Stimulated activated naive CD8-positive, alpha-beta T cell treated with anti-CD3 and anti-CD28 coated beads, Interleukin-15, amount 100 ng/mL, for 72 hours (primary cell): Measurements from ENCODE around the gene THOC1.
A peak's percentile ranks its signal among the peaks of the same experiment; 100 is the strongest.

ENCODE experiments used
- ATAC-seq: fragments of 150-1000 bp; cut with Tn5 transposase; 2 replicates; pipeline ENCODE4 v1.10.0; 2021; ENCODE audit warnings: mild to moderate bottlenecking, moderate library complexity
- DNase-seq, 2 donors: peaks; one replicate each; pipeline ENCODE4 v3.0.0; 2021 to 2022
- H3K27ac Mint-ChIP-seq, 2 donors: one replicate each; pipeline ENCODE4 v1.8.0; 2022; ENCODE audit warnings: mild to moderate bottlenecking in 2 of 2, mixed read lengths in 2 of 2, moderate library complexity in 2 of 2
- H3K27me3 Mint-ChIP-seq: one replicate; pipeline ENCODE4 v1.8.0; 2022; ENCODE audit warnings: mixed read lengths
- H3K4me1 Mint-ChIP-seq: one replicate; pipeline ENCODE4 v1.8.0; 2022; ENCODE audit warnings: mild to moderate bottlenecking, mixed read lengths
- H3K4me3 Mint-ChIP-seq, 2 donors: one replicate each; pipeline ENCODE4 v1.8.0; 2022; ENCODE audit warnings: mild to moderate bottlenecking in 2 of 2, mixed read lengths in 2 of 2, moderate library complexity in 1 of 2
- H3K9me3 Mint-ChIP-seq, 2 donors: one replicate each; pipeline ENCODE4 v1.8.0; 2022; ENCODE audit warnings: mixed read lengths in 2 of 2

The THOC1 gene

GRCh38 chr18:253121-253520 is 14.7 kb downstream of the THOC1 start:
- no peaks in the 10 kb centered on the region for H3K27me3 Mint-ChIP-seq
- ATAC-seq (no peak), DNase-seq (no peak)
- H3K4me3 Mint-ChIP-seq: no peak overlapping the region
- peaks cover 7% of the 10 kb centered on the region for H3K4me1 Mint-ChIP-seq
- H3K27ac Mint-ChIP-seq: no peak overlapping the region
- no peaks in the 10 kb centered on the region for H3K9me3 Mint-ChIP-seq

GRCh38 chr18:251572-251971 is 16.3 kb downstream of the THOC1 start:
- no peaks in the 10 kb centered on the region for H3K9me3 Mint-ChIP-seq
- no peaks in the 10 kb centered on the region for H3K27me3 Mint-ChIP-seq
- ATAC-seq (no peak), DNase-seq (no peak)
- no peak overlapping the region for H3K27ac Mint-ChIP-seq
- no peak overlapping the region for H3K4me3 Mint-ChIP-seq
- no peaks in the 10 kb centered on the region for H3K4me1 Mint-ChIP-seq

GRCh38 chr18:250685-251084 is 17.2 kb downstream of the THOC1 start:
- Mint-ChIP-seq H3K9me3 (no peaks in the 10 kb centered on the region), H3K4me1 (no peaks in the 10 kb centered on the region), H3K27ac (no peak overlapping the region), H3K4me3 (no peak overlapping the region), H3K27me3 (no peaks in the 10 kb centered on the region)
- DNase-seq (no peak), ATAC-seq (no peak)

GRCh38 chr18:248053-248452 is 19.8 kb downstream of the THOC1 start:
- Mint-ChIP-seq H3K27me3 (no peaks in the 10 kb centered on the region), H3K4me3 (no peak overlapping the region)

GRCh38 chr18:245282-245847 is 22.5 kb downstream of the THOC1 start:
- Mint-ChIP-seq H3K9me3 (no peaks in the 10 kb centered on the region), H3K4me1 (no peaks in the 10 kb centered on the region), H3K27ac (peak overlapping the region in 1 of 2 donors; percentile 10), H3K27me3 (no peaks in the 10 kb centered on the region), H3K4me3 (no peak overlapping the region)
- DNase-seq (no peak), ATAC-seq (no peak)

More at GRCh38 chr18:248053-248452, 19.8 kb downstream of the THOC1 start:
- H3K27ac Mint-ChIP-seq: no peak overlapping the region
- no peak for ATAC-seq
- no peaks in the 10 kb centered on the region for H3K4me1 Mint-ChIP-seq
- no peak for DNase-seq
- H3K9me3 Mint-ChIP-seq: no peaks in the 10 kb centered on the region

- Mint-ChIP-seq H3K27ac (peak overlapping the region in 1 of 2 donors; percentile 86), H3K4me3 (no peak overlapping the region), H3K27me3 (no peaks in the 10 kb centered on the region), H3K9me3 (no peaks in the 10 kb centered on the region), H3K4me1 (no peaks in the 10 kb centered on the region)
- DNase-seq (no peak), ATAC-seq (no peak)
These were observed 27.7 kb downstream of the THOC1 start for GRCh38 chr18:240175-240574.

- no peaks in the 10 kb centered on the region for H3K27me3 Mint-ChIP-seq
- no peak overlapping the region for H3K4me3 Mint-ChIP-seq
- no peaks in the 10 kb centered on the region for H3K4me1 Mint-ChIP-seq
- DNase-seq (no peak), ATAC-seq (no peak)
- H3K27ac Mint-ChIP-seq: no peak overlapping the region
- H3K9me3 Mint-ChIP-seq: no peaks in the 10 kb centered on the region
These were observed 36.3 kb downstream of the THOC1 start for GRCh38 chr18:231563-231962.

- DNase-seq (no peak), ATAC-seq (no peak)
- Mint-ChIP-seq H3K27ac (no peak overlapping the region), H3K4me3 (no peak overlapping the region), H3K4me1 (no peaks in the 10 kb centered on the region), H3K27me3 (no peaks in the 10 kb centered on the region), H3K9me3 (no peaks in the 10 kb centered on the region)
These were observed 39.3 kb downstream of the THOC1 start for GRCh38 chr18:228586-228985.

GRCh38 chr18:227902-228301 is 39.9 kb downstream of the THOC1 start:
- Mint-ChIP-seq H3K27me3 (no peaks in the 10 kb centered on the region), H3K4me3 (no peak overlapping the region), H3K4me1 (no peaks in the 10 kb centered on the region), H3K9me3 (no peaks in the 10 kb centered on the region), H3K27ac (peak overlapping the region in 1 of 2 donors; percentile 2)
- DNase-seq (no peak), ATAC-seq (no peak)

- DNase-seq: no peak
- Mint-ChIP-seq H3K9me3 (no peaks in the 10 kb centered on the region), H3K27ac (peak overlapping the region in 1 of 2 donors; percentile 14), H3K27me3 (no peaks in the 10 kb centered on the region), H3K4me3 (no peak overlapping the region), H3K4me1 (no peaks in the 10 kb centered on the region)
- no peak for ATAC-seq
These were observed 40.5 kb downstream of the THOC1 start for GRCh38 chr18:227374-227773.

- Mint-ChIP-seq H3K9me3 (no peaks in the 10 kb centered on the region), H3K4me1 (no peaks in the 10 kb centered on the region), H3K27me3 (no peaks in the 10 kb centered on the region), H3K27ac (peak overlapping the region in 1 of 2 donors; percentile 29), H3K4me3 (no peak overlapping the region)
- DNase-seq: no peak
- no peak for ATAC-seq
These were observed 42.1 kb downstream of the THOC1 start for GRCh38 chr18:225745-226144.

- no peaks in the 10 kb centered on the region for H3K9me3 Mint-ChIP-seq
- no peaks in the 10 kb centered on the region for H3K27me3 Mint-ChIP-seq
- DNase-seq: no peak
- peaks cover 5% of the 10 kb centered on the region for H3K4me1 Mint-ChIP-seq
- H3K4me3 Mint-ChIP-seq: no peak overlapping the region
- no peak for ATAC-seq
- no peak overlapping the region for H3K27ac Mint-ChIP-seq
These were observed 47.1 kb downstream of the THOC1 start for GRCh38 chr18:220708-221107.

- H3K4me1 Mint-ChIP-seq: peaks cover 5% of the 10 kb centered on the region
- DNase-seq: no peak
- H3K9me3 Mint-ChIP-seq: no peaks in the 10 kb centered on the region
- H3K27me3 Mint-ChIP-seq: no peaks in the 10 kb centered on the region
- H3K4me3 Mint-ChIP-seq: no peak overlapping the region
- peak; percentile 75 for ATAC-seq
- H3K27ac Mint-ChIP-seq: peak overlapping the region; percentile 14 to 72
These were observed 50.1 kb downstream of the THOC1 start for GRCh38 chr18:217532-218336.

- Mint-ChIP-seq H3K27ac (no peak overlapping the region), H3K9me3 (no peaks in the 10 kb centered on the region), H3K4me3 (no peak overlapping the region), H3K4me1 (peaks cover 5% of the 10 kb centered on the region), H3K27me3 (no peaks in the 10 kb centered on the region)
- ATAC-seq (no peak), DNase-seq (no peak)
These were observed 52.3 kb downstream of the THOC1 start for GRCh38 chr18:215448-216010.

GRCh38 chr18:213966-214365 is 53.9 kb downstream of the THOC1 start:
- Mint-ChIP-seq H3K4me1 (peaks cover 5% of the 10 kb centered on the region), H3K27ac (peak overlapping the region; percentile 16 to 74), H3K27me3 (no peaks in the 10 kb centered on the region), H3K4me3 (no peak overlapping the region), H3K9me3 (no peaks in the 10 kb centered on the region)
- no peak for ATAC-seq
- DNase-seq: no peak

- DNase-seq (no peak), ATAC-seq (no peak)
- Mint-ChIP-seq H3K4me3 (no peak overlapping the region), H3K27ac (peak overlapping the region; percentile 16 to 74), H3K4me1 (peaks cover 5% of the 10 kb centered on the region), H3K27me3 (no peaks in the 10 kb centered on the region), H3K9me3 (no peaks in the 10 kb centered on the region)
These were observed 54.3 kb downstream of the THOC1 start for GRCh38 chr18:213505-213904.
